IMR-90 (cell line): Measurements from ENCODE around the gene IQCB1. TPM values are rescaled to one million over a fixed set of nuclear protein-coding genes. Genes with fewer than 3 reads are reported as not detected.

Experiments used
- ATAC-seq: fragments of 200-7000 bp; cut with Tn5 transposase; 2 replicates; pipeline ENCODE4 v1.9.1; 2020; ENCODE audit warnings: low read depth, mild to moderate bottlenecking, moderate library complexity
- BruUV-seq: library from RNA; stranded (reverse); fragments of 400-500 nt; replicated peaks from 2 replicates; lab custom pipeline; 2021; lab: Mats Ljungman, UMichigan
- CTCF ChIA-PET: fragments of 300-600 bp; formaldehyde crosslinking; extraction: SDS; loops from one replicate; lab custom pipeline; 2021; ENCODE audit warnings: antibody characterized with exemption; lab: Yijun Ruan, JAX
- POLR2A ChIA-PET: fragments of 300-600 bp; sonication (Branson Sonifier 250); formaldehyde crosslinking; loops from one replicate; lab custom pipeline; 2022; ENCODE audit warnings: antibody characterized with exemption; ENCODE audit not compliant: unreplicated experiment; lab: Charles Lee
- DNase-seq: peaks from one replicate; pipeline ENCODE4 v3.0.0; 2013
- H2AFZ ChIP-seq: replicated peaks from 2 replicates; pipeline ENCODE3; 2013; ENCODE audit warnings: low read length, mild to moderate bottlenecking; ENCODE audit not compliant: poor library complexity
- H2AK5ac ChIP-seq: 2 replicates; pipeline ENCODE4 v1.6.1; 2013; ENCODE audit warnings: low read depth, low read length, inconsistent platforms
- H2AK9ac ChIP-seq: replicated peaks from 2 replicates; pipeline ENCODE3; 2013; ENCODE audit warnings: mild to moderate bottlenecking, low read depth, low read length, moderate library complexity; ENCODE audit not compliant: poor library complexity
- H2BK120ac ChIP-seq: 2 replicates; pipeline ENCODE4 v1.6.1; 2013; ENCODE audit warnings: low read depth, low read length, inconsistent platforms
- H2BK15ac ChIP-seq: 3 replicates; pipeline ENCODE4 v1.6.1; 2013; ENCODE audit warnings: low read depth, low read length, inconsistent platforms
- H2BK20ac ChIP-seq: 2 replicates; pipeline ENCODE4 v1.6.1; 2013; ENCODE audit warnings: low read depth, mild to moderate bottlenecking, inconsistent platforms, low read length, moderate library complexity
- H2BK5ac ChIP-seq: 2 replicates; pipeline ENCODE4 v1.6.1; 2013; ENCODE audit warnings: mild to moderate bottlenecking, low read depth, low read length, inconsistent platforms; ENCODE audit not compliant: poor library complexity, severe bottlenecking
- H3K14ac ChIP-seq: replicated peaks from 2 replicates; pipeline ENCODE4 v1.6.1; 2013; ENCODE audit warnings: low read depth, low read length, inconsistent platforms
- H3K18ac ChIP-seq: 2 replicates; pipeline ENCODE4 v1.6.1; 2013; ENCODE audit warnings: low read depth, low read length, control low read depth
- H3K23ac ChIP-seq: 2 replicates; pipeline ENCODE4 v1.6.1; 2013; ENCODE audit warnings: low read depth, low read length, inconsistent platforms
- H3K27ac ChIP-seq: 2 replicates; pipeline ENCODE4 v1.5.1; 2013; ENCODE audit warnings: mild to moderate bottlenecking, control low read depth, low read length; ENCODE audit not compliant: insufficient read depth
- H3K27me3 ChIP-seq: 2 replicates; pipeline ENCODE4 v1.6.1; 2013; ENCODE audit warnings: low read length; ENCODE audit not compliant: control insufficient read depth, insufficient read depth
- H3K36me3 ChIP-seq: 2 replicates; pipeline ENCODE4 v1.6.1; 2013; ENCODE audit warnings: low read length, mixed read lengths; ENCODE audit not compliant: control insufficient read depth, insufficient read depth
- H3K4ac ChIP-seq: 2 replicates; pipeline ENCODE4 v1.6.1; 2013; ENCODE audit warnings: low read depth, low read length, inconsistent platforms
- H3K4me1 ChIP-seq: 2 replicates; pipeline ENCODE4 v1.6.1; 2013; ENCODE audit warnings: low read length, mixed read lengths; ENCODE audit not compliant: control insufficient read depth, insufficient read depth
- H3K4me2 ChIP-seq: 2 replicates; pipeline ENCODE4 v1.6.1; 2013; ENCODE audit warnings: low read depth, mild to moderate bottlenecking, control low read depth, low read length, moderate library complexity
- H3K4me3 ChIP-seq: 2 replicates; pipeline ENCODE4 v1.5.1; 2013; ENCODE audit warnings: low read depth, mild to moderate bottlenecking, control low read depth, low read length, moderate library complexity; ENCODE audit not compliant: insufficient read depth
- H3K56ac ChIP-seq: 2 replicates; pipeline ENCODE4 v1.6.1; 2013; ENCODE audit warnings: low read length, inconsistent platforms; ENCODE audit not compliant: insufficient read depth; ENCODE audit errors: extremely low read depth
- H3K79me1 ChIP-seq, 2 experiments: 2 replicates each; pipeline ENCODE4 v1.6.1; 2013; ENCODE audit warnings: low read length in 2 of 2, inconsistent platforms in 1 of 2, low read depth in 1 of 2
- H3K9ac ChIP-seq: 2 replicates; pipeline ENCODE4 v1.6.1; 2013; ENCODE audit warnings: low read depth, low read length, control low read depth
- H3K9me1 ChIP-seq: 2 replicates; pipeline ENCODE4 v1.6.1; 2013; ENCODE audit warnings: low read length, inconsistent platforms; ENCODE audit not compliant: insufficient read depth
- H3K9me3 ChIP-seq: 2 replicates; pipeline ENCODE4 v1.6.1; 2013; ENCODE audit warnings: low read length; ENCODE audit not compliant: control insufficient read depth, insufficient read depth
- H4K20me1 ChIP-seq: 2 replicates; pipeline ENCODE4 v1.6.1; 2013; ENCODE audit warnings: low read length, inconsistent platforms; ENCODE audit not compliant: insufficient read depth
- H4K5ac ChIP-seq: 2 replicates; pipeline ENCODE4 v1.6.1; 2013; ENCODE audit warnings: mild to moderate bottlenecking, low read depth, low read length, control low read depth
- H4K8ac ChIP-seq, 2 experiments: 2 replicates each; pipeline ENCODE4 v1.6.1; 2013; ENCODE audit warnings: low read depth in 2 of 2, low read length in 2 of 2, control low read depth in 1 of 2, inconsistent platforms in 1 of 2
- H4K91ac ChIP-seq: 2 replicates; pipeline ENCODE4 v1.6.1; 2013; ENCODE audit warnings: low read depth, low read length, inconsistent platforms; ENCODE audit not compliant: insufficient read depth
- CEBPB ChIP-seq: IDR thresholded peaks from 2 replicates; pipeline ENCODE4 v1.6.1; 2012; ENCODE audit warnings: low read depth, low read length, improper control_type of control experiment
- CHD1 ChIP-seq: IDR thresholded peaks from 2 replicates; pipeline ENCODE4 v1.6.1; 2012; ENCODE audit warnings: low read depth, low read length, improper control_type of control experiment
- FOS ChIP-seq: fragments of 150-350 bp; IDR thresholded peaks from 2 replicates; pipeline ENCODE4 v1.6.1; 2016; ENCODE audit warnings: low read depth, low read length
- MAZ ChIP-seq: IDR thresholded peaks from 2 replicates; pipeline ENCODE4 v1.6.1; 2012; ENCODE audit warnings: low read depth, mild to moderate bottlenecking, low read length, improper control_type of control experiment, moderate library complexity, borderline replicate concordance
- POLR2A ChIP-seq: IDR thresholded peaks from 2 replicates; pipeline ENCODE4 v1.6.1; 2012; ENCODE audit warnings: mild to moderate bottlenecking, low read depth, low read length
- RFX5 ChIP-seq: IDR thresholded peaks from 2 replicates; pipeline ENCODE4 v1.8.0; 2012; ENCODE audit warnings: low read depth, mild to moderate bottlenecking, low read length, moderate library complexity
- SMC3 ChIP-seq: fragments of 150-350 bp; IDR thresholded peaks from 2 replicates; pipeline ENCODE4 v1.6.1; 2016; ENCODE audit warnings: low read depth, mild to moderate bottlenecking, antibody characterized with exemption, low read length, moderate library complexity
- WGBS, 2 experiments: methylation state at CpG; one replicate each; pipeline versions ENCODE4 v1.1.5 to v1.1.7; 2013; ENCODE audit warnings: missing lambda C conversion rate in 2 of 2; ENCODE audit not compliant: insufficient read length in 1 of 2; ENCODE audit errors: extremely low coverage in 2 of 2; 5-methylcytosine and 5-hydroxymethylcytosine counted together
- dilution Hi-C: fragments of 300-500 bp; cut with HindIII; formaldehyde crosslinking; loops from one replicate; pipeline ENCODE4 v1.14.3; 2018; ENCODE audit warnings: low sequenced_read_pairs; ENCODE audit not compliant: unreplicated experiment
- in situ Hi-C: fragments of 300-500 bp; cut with MboI; formaldehyde crosslinking; loops from 3 replicates; pipeline ENCODE4 v1.14.3; 2019; ENCODE audit warnings: low sequenced_read_pairs, inconsistent platforms, mixed read lengths
- intact Hi-C: fragments of 100-400 bp; cut with micrococcal nuclease; formaldehyde crosslinking; loops from 2 replicates; pipeline ENCODE4 v1.10.0; 2022
- polyA plus RNA-seq, 3 experiments: library from polyadenylated mRNA; depleted of rRNA; stranded (reverse); fragments of >200 nt; gene quantifications; 2 replicates each; pipeline ENCODE4 v1.2.3, GENCODE V29; 2012; ENCODE audit warnings: low replicate concordance in 1 of 3
- total RNA-seq: library from RNA; depleted of rRNA; stranded (reverse); fragments of >200 nt; gene quantifications from 2 replicates; pipeline ENCODE4 v1.2.3, GENCODE V29; 2012
- TF ChIP-seq, protein P1 (sequence below): fragments of 150-350 bp; IDR thresholded peaks from 2 replicates; pipeline ENCODE4 v1.6.1; 2017; ENCODE audit warnings: mild to moderate bottlenecking, antibody characterized with exemption, low read length, low read depth

Gene IQCB1
- total and polyA plus RNA-seq, 2 of the 4 experiments (the other 2 are of a cell fraction), result 13.5 to 18.3 TPM

GRCh38 chr3:121844892-121845291 lies 10.0 kb upstream of the IQCB1 start:
- Histone ChIP-seq H3K4me1 (no peaks in the 10 kb centered on the region), H2AK5ac (no peak overlapping the region), H3K14ac (no peak overlapping the region), H3K79me1 (no peaks in the 10 kb centered on the region), H2BK20ac (no peak overlapping the region), H3K4ac (no peak overlapping the region), H4K20me1 (no peaks in the 10 kb centered on the region), H3K4me3 (no peak overlapping the region), H2AK9ac (no peak overlapping the region), H4K91ac (no peak overlapping the region), H4K5ac (no peak overlapping the region), H3K27me3 (no peaks in the 10 kb centered on the region), H3K23ac (no peak overlapping the region), H3K9ac (no peak overlapping the region), H3K4me2 (no peak overlapping the region), H3K27ac (no peak overlapping the region), H2BK15ac (no peak overlapping the region), H3K9me3 (no peaks in the 10 kb centered on the region), H2BK120ac (no peak overlapping the region), H2BK5ac (no peak overlapping the region), H3K18ac (no peak overlapping the region), H4K8ac (no peak overlapping the region), H3K9me1 (no peaks in the 10 kb centered on the region), H3K56ac (no peak overlapping the region), H2AFZ (no peak overlapping the region), H3K36me3 (no peaks in the 10 kb centered on the region)
- in situ Hi-C loops (no loop called here), intact Hi-C loops (no loop called here), dilution Hi-C loops (no loop called here)
- TF ChIP-seq MAZ, result no peak
- TF ChIP-seq POLR2A, result no peak
- TF ChIP-seq, protein P1, sequence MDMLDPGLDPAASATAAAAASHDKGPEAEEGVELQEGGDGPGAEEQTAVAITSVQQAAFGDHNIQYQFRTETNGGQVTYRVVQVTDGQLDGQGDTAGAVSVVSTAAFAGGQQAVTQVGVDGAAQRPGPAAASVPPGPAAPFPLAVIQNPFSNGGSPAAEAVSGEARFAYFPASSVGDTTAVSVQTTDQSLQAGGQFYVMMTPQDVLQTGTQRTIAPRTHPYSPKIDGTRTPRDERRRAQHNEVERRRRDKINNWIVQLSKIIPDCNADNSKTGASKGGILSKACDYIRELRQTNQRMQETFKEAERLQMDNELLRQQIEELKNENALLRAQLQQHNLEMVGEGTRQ, result no peak
- TF ChIP-seq CEBPB, result no peak
- TF ChIP-seq CHD1, result no peak
- no peak for TF ChIP-seq FOS
- TF ChIP-seq SMC3, result no peak
- no peak for TF ChIP-seq RFX5
- no peak for DNase-seq
- POLR2A ChIA-PET, result no interaction called here
- no TSS peak for BruUV-seq
- ATAC-seq, result no peak
- 100% methylated on average over 1 of the region's 7 CpGs; no CpG with 5 or more reads in 1 of the 2 experiments for WGBS, 2 experiments
- CTCF ChIA-PET, result no interaction called here
